Naive B cell (primary cell): ENCODE results near the gene DNAJC2. TPM values are rescaled to one million over a fixed set of nuclear protein-coding genes. Genes with fewer than 3 reads are reported as not detected.
"Not testable (repeated sequence)": the region's sequence is repeated elsewhere in the genome, so short reads cannot be mapped to it uniquely, and the experiment has no call there.

Experiments used
- ATAC-seq, 2 donors: fragments of 150-1000 bp; cut with Tn5 transposase; 2 replicates each; pipeline ENCODE4 v1.10.0; 2021; ENCODE audit warnings: low read depth in 2 of 2, mild to moderate bottlenecking in 2 of 2, moderate library complexity in 2 of 2
- DNase-seq: peaks from one replicate; pipeline ENCODE4 v3.0.0; 2022
- H3K27ac Mint-ChIP-seq, 6 donors: one replicate each; pipeline ENCODE4 v1.8.0; 2020 to 2022; ENCODE audit warnings: mild to moderate bottlenecking in 6 of 6, mixed read lengths in 6 of 6, moderate library complexity in 5 of 6, inconsistent platforms in 2 of 6
- H3K27me3 Mint-ChIP-seq, 3 donors: one replicate each; pipeline ENCODE4 v1.8.0; 2021 to 2022; ENCODE audit warnings: mixed read lengths in 3 of 3, mild to moderate bottlenecking in 1 of 3
- H3K36me3 Mint-ChIP-seq, 2 donors: one replicate each; pipeline ENCODE4 v1.8.0; 2020 to 2022; ENCODE audit warnings: mixed read lengths in 2 of 2, inconsistent platforms in 1 of 2, mild to moderate bottlenecking in 1 of 2
- H3K4me1 Mint-ChIP-seq, 3 donors: one replicate each; pipeline ENCODE4 v1.8.0; 2020 to 2022; ENCODE audit warnings: mixed read lengths in 3 of 3, inconsistent platforms in 1 of 3, mild to moderate bottlenecking in 1 of 3, moderate library complexity in 1 of 3
- H3K4me3 Mint-ChIP-seq, 8 donors: one replicate each; pipeline ENCODE4 v1.8.0; 2020 to 2022; ENCODE audit warnings: mild to moderate bottlenecking in 8 of 8, mixed read lengths in 8 of 8, moderate library complexity in 8 of 8, inconsistent platforms in 2 of 8
- H3K9me3 Mint-ChIP-seq, 7 donors: one replicate each; pipeline ENCODE4 v1.8.0; 2020 to 2022; ENCODE audit warnings: mixed read lengths in 7 of 7, mild to moderate bottlenecking in 5 of 7, inconsistent platforms in 2 of 7, moderate library complexity in 1 of 7
- polyA plus RNA-seq, 6 donors: library from polyadenylated mRNA; unstranded; fragments of 300-500 nt; fragmentation: Illumina TruSeq; gene quantifications; one replicate each; pipeline ENCODE4 v1.2.3, GENCODE V29; 2021; ENCODE audit warnings: low read depth in 6 of 6

The DNAJC2 gene
- polyA plus RNA-seq, 6 donors from 2014 or later: 5.7 to 27.4 (median 17.0) TPM

GRCh38 chr7:103279636-103279962, 65.0 kb downstream of the DNAJC2 start:
- Mint-ChIP-seq H3K4me3 (peak overlapping the region; percentile 90 to 99 (median 98)), H3K4me1 (peaks cover 24 to 26% (median 26%) of the 10 kb centered on the region in 3 donors), H3K27ac (peak overlapping the region; percentile 97 to 100 (median 100))
- not testable (repeated sequence) for H3K36me3 Mint-ChIP-seq, H3K27me3 Mint-ChIP-seq, DNase-seq, H3K9me3 Mint-ChIP-seq
- ATAC-seq: peak; percentile 13 to 16

GRCh38 chr7:103278195-103278594, 66.4 kb downstream of the DNAJC2 start:
- H3K4me3 Mint-ChIP-seq: peak overlapping the region in 1 of 8 donors; percentile 65

GRCh38 chr7:103274867-103275266, 69.7 kb downstream of the DNAJC2 start:
- H3K36me3 Mint-ChIP-seq, H3K9me3 Mint-ChIP-seq, DNase-seq, H3K4me3 Mint-ChIP-seq, H3K27me3 Mint-ChIP-seq, H3K27ac Mint-ChIP-seq, ATAC-seq: not testable (repeated sequence)
- peaks cover 8 to 11% (median 10%) of the 10 kb centered on the region in 3 donors for H3K4me1 Mint-ChIP-seq

More at GRCh38 chr7:103278195-103278594, 66.4 kb downstream of the DNAJC2 start:
- not testable (repeated sequence) for H3K27me3 Mint-ChIP-seq, H3K9me3 Mint-ChIP-seq, H3K36me3 Mint-ChIP-seq, ATAC-seq, DNase-seq
- peak overlapping the region in 3 of 6 donors; percentile 43 to 78 (median 60) for H3K27ac Mint-ChIP-seq
- H3K4me1 Mint-ChIP-seq: peaks cover 24 to 26% (median 26%) of the 10 kb centered on the region in 3 donors

- not testable (repeated sequence) for H3K27ac Mint-ChIP-seq, DNase-seq, H3K4me3 Mint-ChIP-seq, H3K27me3 Mint-ChIP-seq, H3K9me3 Mint-ChIP-seq, H3K36me3 Mint-ChIP-seq, ATAC-seq, H3K4me1 Mint-ChIP-seq
These were observed 71.2 kb downstream of the DNAJC2 start for GRCh38 chr7:103273374-103273773.

- not testable (repeated sequence) for H3K27ac Mint-ChIP-seq, DNase-seq, H3K4me3 Mint-ChIP-seq, H3K9me3 Mint-ChIP-seq, H3K27me3 Mint-ChIP-seq, ATAC-seq, H3K4me1 Mint-ChIP-seq, H3K36me3 Mint-ChIP-seq
These were observed 78.3 kb downstream of the DNAJC2 start for GRCh38 chr7:103266229-103266628.

- H3K4me1 Mint-ChIP-seq, H3K27me3 Mint-ChIP-seq, ATAC-seq, H3K9me3 Mint-ChIP-seq, H3K36me3 Mint-ChIP-seq, H3K27ac Mint-ChIP-seq, H3K4me3 Mint-ChIP-seq, DNase-seq: not testable (repeated sequence)
These were observed 80.5 kb downstream of the DNAJC2 start for GRCh38 chr7:103264054-103264453.

Other genes with a start within 250 kb of the DNAJC2 start
- 1 to 10 TPM; 6.0 to 9.6 (median 6.6) TPM for gene NAPEPLD, start 195.7 kb downstream of the DNAJC2 start, polyA plus RNA-seq
- 10 to 100 TPM; 68.8 to 88.1 (median 75.2) TPM for gene PMPCB, start 47.3 kb downstream of the DNAJC2 start, polyA plus RNA-seq
- gene PSMC2, start 2.9 kb upstream of the DNAJC2 start, polyA plus RNA-seq: 100 to 1,000 TPM in 1 of 6 donors, 10 to 100 TPM in 5; 65.9 to 106 (median 82.5) TPM
- not detected for gene SLC26A5, start 101.4 kb upstream of the DNAJC2 start, polyA plus RNA-seq